DMS153 treated with DMSO at 0.1 percent for 48 hours (cell line): Measurements from ENCODE around the gene NEURL1B.

ENCODE experiments used
- DNase-seq: peaks from one replicate; lab custom pipeline; 2025; ENCODE audit not compliant: unreplicated experiment; lab: John Stamatoyannopoulos, UW

The NEURL1B gene

GRCh38 chr5:172633403-172633970 lies 7.6 kb upstream of the NEURL1B start:
- no peak for DNase-seq

- DNase-seq: no peak
Observed at GRCh38 chr5:172634106-172634899, 6.8 kb upstream of the NEURL1B start.

- no peak for DNase-seq
Observed at GRCh38 chr5:172635038-172635437, 6.0 kb upstream of the NEURL1B start.

- no peak for DNase-seq
Observed at GRCh38 chr5:172636279-172637050, 4.6 kb upstream of the NEURL1B start.

- peak; percentile 51 for DNase-seq
Observed at GRCh38 chr5:172637110-172637580, 3.9 kb upstream of the NEURL1B start.

GRCh38 chr5:172637740-172638139 lies 3.3 kb upstream of the NEURL1B start:
- DNase-seq: no peak

- no peak for DNase-seq
Observed at GRCh38 chr5:172638209-172638768, 2.8 kb upstream of the NEURL1B start.

GRCh38 chr5:172640139-172640538 lies 924 bp upstream of the NEURL1B start:
- DNase-seq: no peak

GRCh38 chr5:172641359-172642050 lies 442 bp downstream of the NEURL1B start:
- no peak for DNase-seq

- DNase-seq: no peak
Observed at GRCh38 chr5:172642051-172642409, 967 bp downstream of the NEURL1B start.

GRCh38 chr5:172642486-172642885 lies 1.4 kb downstream of the NEURL1B start:
- DNase-seq: no peak

- no peak for DNase-seq
Observed at GRCh38 chr5:172642926-172643871, 2.1 kb downstream of the NEURL1B start.

- DNase-seq: no peak
Observed at GRCh38 chr5:172644266-172644665, 3.2 kb downstream of the NEURL1B start.

GRCh38 chr5:172644711-172645110 lies 3.6 kb downstream of the NEURL1B start:
- no peak for DNase-seq

GRCh38 chr5:172645271-172646055 lies 4.4 kb downstream of the NEURL1B start:
- DNase-seq: no peak

- no peak for DNase-seq
Observed at GRCh38 chr5:172646716-172647285, 5.7 kb downstream of the NEURL1B start.

- DNase-seq: no peak
Observed at GRCh38 chr5:172647352-172648012, 6.4 kb downstream of the NEURL1B start.

- no peak for DNase-seq
Observed at GRCh38 chr5:172648013-172648381, 6.9 kb downstream of the NEURL1B start.
